IMR-90 (cell line): ENCODE measurements around the gene DUSP12. TPM values are rescaled to one million over a fixed set of nuclear protein-coding genes. Genes with fewer than 3 reads are reported as not detected.

ENCODE experiments used
- ATAC-seq: fragments of 200-7000 bp; cut with Tn5 transposase; 2 replicates; pipeline ENCODE4 v1.9.1; 2020; ENCODE audit warnings: low read depth, mild to moderate bottlenecking, moderate library complexity
- BruUV-seq: library from RNA; stranded (reverse); fragments of 400-500 nt; replicated peaks from 2 replicates; lab custom pipeline; 2021; lab: Mats Ljungman, UMichigan
- CTCF ChIA-PET: fragments of 300-600 bp; formaldehyde crosslinking; extraction: SDS; loops from one replicate; lab custom pipeline; 2021; ENCODE audit warnings: antibody characterized with exemption; lab: Yijun Ruan, JAX
- POLR2A ChIA-PET: fragments of 300-600 bp; sonication (Branson Sonifier 250); formaldehyde crosslinking; loops from one replicate; lab custom pipeline; 2022; ENCODE audit warnings: antibody characterized with exemption; ENCODE audit not compliant: unreplicated experiment; lab: Charles Lee
- DNase-seq: peaks from one replicate; pipeline ENCODE4 v3.0.0; 2013
- H2AFZ ChIP-seq: replicated peaks from 2 replicates; pipeline ENCODE3; 2013; ENCODE audit warnings: low read length, mild to moderate bottlenecking; ENCODE audit not compliant: poor library complexity
- H2AK5ac ChIP-seq: 2 replicates; pipeline ENCODE4 v1.6.1; 2013; ENCODE audit warnings: low read depth, low read length, inconsistent platforms
- H2AK9ac ChIP-seq: replicated peaks from 2 replicates; pipeline ENCODE3; 2013; ENCODE audit warnings: mild to moderate bottlenecking, low read depth, low read length, moderate library complexity; ENCODE audit not compliant: poor library complexity
- H2BK120ac ChIP-seq: 2 replicates; pipeline ENCODE4 v1.6.1; 2013; ENCODE audit warnings: low read depth, low read length, inconsistent platforms
- H2BK15ac ChIP-seq: 3 replicates; pipeline ENCODE4 v1.6.1; 2013; ENCODE audit warnings: low read depth, low read length, inconsistent platforms
- H2BK20ac ChIP-seq: 2 replicates; pipeline ENCODE4 v1.6.1; 2013; ENCODE audit warnings: low read depth, mild to moderate bottlenecking, inconsistent platforms, low read length, moderate library complexity
- H2BK5ac ChIP-seq: 2 replicates; pipeline ENCODE4 v1.6.1; 2013; ENCODE audit warnings: mild to moderate bottlenecking, low read depth, low read length, inconsistent platforms; ENCODE audit not compliant: poor library complexity, severe bottlenecking
- H3K14ac ChIP-seq: replicated peaks from 2 replicates; pipeline ENCODE4 v1.6.1; 2013; ENCODE audit warnings: low read depth, low read length, inconsistent platforms
- H3K18ac ChIP-seq: 2 replicates; pipeline ENCODE4 v1.6.1; 2013; ENCODE audit warnings: low read depth, low read length, control low read depth
- H3K23ac ChIP-seq: 2 replicates; pipeline ENCODE4 v1.6.1; 2013; ENCODE audit warnings: low read depth, low read length, inconsistent platforms
- H3K27ac ChIP-seq: 2 replicates; pipeline ENCODE4 v1.5.1; 2013; ENCODE audit warnings: mild to moderate bottlenecking, control low read depth, low read length; ENCODE audit not compliant: insufficient read depth
- H3K27me3 ChIP-seq: 2 replicates; pipeline ENCODE4 v1.6.1; 2013; ENCODE audit warnings: low read length; ENCODE audit not compliant: control insufficient read depth, insufficient read depth
- H3K36me3 ChIP-seq: 2 replicates; pipeline ENCODE4 v1.6.1; 2013; ENCODE audit warnings: low read length, mixed read lengths; ENCODE audit not compliant: control insufficient read depth, insufficient read depth
- H3K4ac ChIP-seq: 2 replicates; pipeline ENCODE4 v1.6.1; 2013; ENCODE audit warnings: low read depth, low read length, inconsistent platforms
- H3K4me1 ChIP-seq: 2 replicates; pipeline ENCODE4 v1.6.1; 2013; ENCODE audit warnings: low read length, mixed read lengths; ENCODE audit not compliant: control insufficient read depth, insufficient read depth
- H3K4me2 ChIP-seq: 2 replicates; pipeline ENCODE4 v1.6.1; 2013; ENCODE audit warnings: low read depth, mild to moderate bottlenecking, control low read depth, low read length, moderate library complexity
- H3K4me3 ChIP-seq: 2 replicates; pipeline ENCODE4 v1.5.1; 2013; ENCODE audit warnings: low read depth, mild to moderate bottlenecking, control low read depth, low read length, moderate library complexity; ENCODE audit not compliant: insufficient read depth
- H3K56ac ChIP-seq: 2 replicates; pipeline ENCODE4 v1.6.1; 2013; ENCODE audit warnings: low read length, inconsistent platforms; ENCODE audit not compliant: insufficient read depth; ENCODE audit errors: extremely low read depth
- H3K79me1 ChIP-seq, 2 experiments: 2 replicates each; pipeline ENCODE4 v1.6.1; 2013; ENCODE audit warnings: low read length in 2 of 2, inconsistent platforms in 1 of 2, low read depth in 1 of 2
- H3K9ac ChIP-seq: 2 replicates; pipeline ENCODE4 v1.6.1; 2013; ENCODE audit warnings: low read depth, low read length, control low read depth
- H3K9me1 ChIP-seq: 2 replicates; pipeline ENCODE4 v1.6.1; 2013; ENCODE audit warnings: low read length, inconsistent platforms; ENCODE audit not compliant: insufficient read depth
- H3K9me3 ChIP-seq: 2 replicates; pipeline ENCODE4 v1.6.1; 2013; ENCODE audit warnings: low read length; ENCODE audit not compliant: control insufficient read depth, insufficient read depth
- H4K20me1 ChIP-seq: 2 replicates; pipeline ENCODE4 v1.6.1; 2013; ENCODE audit warnings: low read length, inconsistent platforms; ENCODE audit not compliant: insufficient read depth
- H4K5ac ChIP-seq: 2 replicates; pipeline ENCODE4 v1.6.1; 2013; ENCODE audit warnings: mild to moderate bottlenecking, low read depth, low read length, control low read depth
- H4K8ac ChIP-seq, 2 experiments: 2 replicates each; pipeline ENCODE4 v1.6.1; 2013; ENCODE audit warnings: low read depth in 2 of 2, low read length in 2 of 2, control low read depth in 1 of 2, inconsistent platforms in 1 of 2
- H4K91ac ChIP-seq: 2 replicates; pipeline ENCODE4 v1.6.1; 2013; ENCODE audit warnings: low read depth, low read length, inconsistent platforms; ENCODE audit not compliant: insufficient read depth
- BHLHE40 ChIP-seq: fragments of 150-350 bp; IDR thresholded peaks from 2 replicates; pipeline ENCODE4 v1.6.1; 2016; ENCODE audit warnings: mild to moderate bottlenecking, low read depth, low read length
- CEBPB ChIP-seq: IDR thresholded peaks from 2 replicates; pipeline ENCODE4 v1.6.1; 2012; ENCODE audit warnings: low read depth, low read length, improper control_type of control experiment
- CHD1 ChIP-seq: IDR thresholded peaks from 2 replicates; pipeline ENCODE4 v1.6.1; 2012; ENCODE audit warnings: low read depth, low read length, improper control_type of control experiment
- MAFK ChIP-seq: IDR thresholded peaks from 2 replicates; pipeline ENCODE4 v1.6.1; 2012; ENCODE audit warnings: low read depth, low read length, improper control_type of control experiment
- MAZ ChIP-seq: IDR thresholded peaks from 2 replicates; pipeline ENCODE4 v1.6.1; 2012; ENCODE audit warnings: low read depth, mild to moderate bottlenecking, low read length, improper control_type of control experiment, moderate library complexity, borderline replicate concordance
- MXI1 ChIP-seq: IDR thresholded peaks from 2 replicates; pipeline ENCODE4 v1.6.1; 2012; ENCODE audit warnings: low read depth, mild to moderate bottlenecking, low read length, moderate library complexity, borderline replicate concordance
- NFE2L2 ChIP-seq: fragments of 150-350 bp; IDR thresholded peaks from 2 replicates; pipeline ENCODE4 v1.6.1; 2016; ENCODE audit warnings: low read depth, mild to moderate bottlenecking, low read length
- POLR2A ChIP-seq: IDR thresholded peaks from 2 replicates; pipeline ENCODE4 v1.6.1; 2012; ENCODE audit warnings: mild to moderate bottlenecking, low read depth, low read length
- RAD21 ChIP-seq: IDR thresholded peaks from 2 replicates; pipeline ENCODE4 v1.6.1; 2012; ENCODE audit warnings: low read length, improper control_type of control experiment
- RCOR1 ChIP-seq: IDR thresholded peaks from 2 replicates; pipeline ENCODE4 v1.6.1; 2012; ENCODE audit warnings: mild to moderate bottlenecking, low read length, improper control_type of control experiment; ENCODE audit not compliant: insufficient replicate concordance
- USF2 ChIP-seq: fragments of 150-350 bp; IDR thresholded peaks from 2 replicates; pipeline ENCODE4 v1.6.1; 2017; ENCODE audit warnings: mild to moderate bottlenecking, antibody characterized with exemption, low read length, low read depth
- WGBS, 2 experiments: methylation state at CpG; one replicate each; pipeline versions ENCODE4 v1.1.5 to v1.1.7; 2013; ENCODE audit warnings: missing lambda C conversion rate in 2 of 2; ENCODE audit not compliant: insufficient read length in 1 of 2; ENCODE audit errors: extremely low coverage in 2 of 2; 5-methylcytosine and 5-hydroxymethylcytosine counted together
- dilution Hi-C: fragments of 300-500 bp; cut with HindIII; formaldehyde crosslinking; loops from one replicate; pipeline ENCODE4 v1.14.3; 2018; ENCODE audit warnings: low sequenced_read_pairs; ENCODE audit not compliant: unreplicated experiment
- in situ Hi-C: fragments of 300-500 bp; cut with MboI; formaldehyde crosslinking; loops from 3 replicates; pipeline ENCODE4 v1.14.3; 2019; ENCODE audit warnings: low sequenced_read_pairs, inconsistent platforms, mixed read lengths
- intact Hi-C: fragments of 100-400 bp; cut with micrococcal nuclease; formaldehyde crosslinking; loops from 2 replicates; pipeline ENCODE4 v1.10.0; 2022
- polyA plus RNA-seq, 3 experiments: library from polyadenylated mRNA; depleted of rRNA; stranded (reverse); fragments of >200 nt; gene quantifications; 2 replicates each; pipeline ENCODE4 v1.2.3, GENCODE V29; 2012; ENCODE audit warnings: low replicate concordance in 1 of 3
- total RNA-seq: library from RNA; depleted of rRNA; stranded (reverse); fragments of >200 nt; gene quantifications from 2 replicates; pipeline ENCODE4 v1.2.3, GENCODE V29; 2012

Gene DUSP12
- total and polyA plus RNA-seq, 2 of the 4 experiments (the other 2 are of a cell fraction) = 31.5 to 35.6 TPM

GRCh38 chr1:161709373-161709772 is 40.2 kb upstream of the DUSP12 start:
- H3K56ac ChIP-seq = no peak overlapping the region
- ATAC-seq (no peak), DNase-seq (no peak)
- H3K9me3 ChIP-seq = no peaks in the 10 kb centered on the region
- no peaks in the 10 kb centered on the region for H3K27me3 ChIP-seq
- H3K36me3 ChIP-seq = no peaks in the 10 kb centered on the region
- no peak overlapping the region for H3K14ac ChIP-seq
- intact Hi-C loops (no loop called here), dilution Hi-C loops (no loop called here), in situ Hi-C loops (no loop called here)
- H3K4ac ChIP-seq = no peak overlapping the region
- no peak overlapping the region for H2AFZ ChIP-seq
- no peak overlapping the region for H3K27ac ChIP-seq
- WGBS, 2 experiments = 50% methylated on average over 2 of the region's 4 CpGs; no CpG with 5 or more reads in 1 of the 2 experiments
- H3K9me1 ChIP-seq = peaks cover 6% of the 10 kb centered on the region; the same call in 1 of the 2 replicates
- no peaks in the 10 kb centered on the region for H3K79me1 ChIP-seq
- no peak overlapping the region for H2AK5ac ChIP-seq
- H2BK20ac ChIP-seq = no peak overlapping the region
- H2BK15ac ChIP-seq = no peak overlapping the region
- POLR2A ChIA-PET = no interaction called here
- H3K4me3 ChIP-seq = no peak overlapping the region
- H3K18ac ChIP-seq = no peak overlapping the region
- TF ChIP-seq CHD1 = no peak
- TF ChIP-seq BHLHE40 = no peak
- TF ChIP-seq POLR2A = no peak
- TF ChIP-seq USF2 = no peak
- no peak for TF ChIP-seq MXI1
- TF ChIP-seq MAFK = no peak
- no peak for TF ChIP-seq RCOR1
- no peak for TF ChIP-seq CEBPB
- no peak for TF ChIP-seq NFE2L2
- no peak for TF ChIP-seq RAD21
- TF ChIP-seq MAZ = no peak
- peaks cover 4% of the 10 kb centered on the region; the same call in 1 of the 2 replicates for H4K20me1 ChIP-seq
- no peak overlapping the region for H3K9ac ChIP-seq
- no peak overlapping the region for H4K8ac ChIP-seq
- H3K4me2 ChIP-seq = no peak overlapping the region
- no peak overlapping the region for H4K5ac ChIP-seq
- peaks cover 11% of the 10 kb centered on the region for H3K4me1 ChIP-seq
- H2AK9ac ChIP-seq = no peak overlapping the region
- H3K23ac ChIP-seq = no peak overlapping the region
- CTCF ChIA-PET = no interaction called here
- no peak overlapping the region for H2BK120ac ChIP-seq
- BruUV-seq = no TSS peak
- H2BK5ac ChIP-seq = no peak overlapping the region
- no peak overlapping the region for H4K91ac ChIP-seq
